Type B pancreatic cell (in vitro differentiated cells): ENCODE measurements around the gene FUT6. TPM values are rescaled to one million over a fixed set of nuclear protein-coding genes. Genes with fewer than 3 reads are reported as not detected.

Source experiments
- DNase-seq: peaks from one replicate; pipeline ENCODE4 v3.0.0; 2021; ENCODE audit warnings: mixed read lengths; ENCODE audit not compliant: unreplicated experiment; ENCODE audit errors: extremely low spot score
- H3K27ac Mint-ChIP-seq: 2 replicates; pipeline ENCODE4 v1.8.0; 2021; ENCODE audit warnings: mild to moderate bottlenecking, mixed read lengths
- H3K27me3 Mint-ChIP-seq: 2 replicates; pipeline ENCODE4 v1.8.0; 2021; ENCODE audit warnings: mixed read lengths
- H3K36me3 Mint-ChIP-seq: 2 replicates; pipeline ENCODE4 v1.8.0; 2021; ENCODE audit warnings: mixed read lengths
- H3K4me1 Mint-ChIP-seq: one replicate; pipeline ENCODE4 v1.8.0; 2021; ENCODE audit warnings: mixed read lengths; ENCODE audit not compliant: unreplicated experiment
- H3K4me3 Mint-ChIP-seq: 2 replicates; pipeline ENCODE4 v1.8.0; 2021; ENCODE audit warnings: mild to moderate bottlenecking, mixed read lengths
- H3K9me3 Mint-ChIP-seq: 2 replicates; pipeline ENCODE4 v1.8.0; 2021; ENCODE audit warnings: mixed read lengths
- CTCF ChIP-seq: fragments of 200-600 bp; sonication (generic); conservative IDR thresholded peaks from 2 replicates; pipeline ENCODE4 v1.5.0; 2021; ENCODE audit warnings: antibody characterized with exemption, mild to moderate bottlenecking
- total RNA-seq: library from RNA; stranded (reverse); gene quantifications from 2 replicates; pipeline ENCODE4 v1.2.1, GENCODE V29; 2021; ENCODE audit warnings: low replicate concordance

The FUT6 gene
- total RNA-seq, 1 donor from 2014 or later: 0.87 TPM

GRCh38 chr19:5803441-5803751, 36.1 kb downstream of the FUT6 start:
- Mint-ChIP-seq H3K9me3 (no peaks in the 10 kb centered on the region), H3K36me3 (no peaks in the 10 kb centered on the region), H3K4me1 (peaks cover 17% of the 10 kb centered on the region), H3K27me3 (peaks cover 9% of the 10 kb centered on the region), H3K27ac (no peak overlapping the region), H3K4me3 (peak overlapping the region; percentile 65)
- no peak for TF ChIP-seq CTCF
- no peak for DNase-seq

- no peaks in the 10 kb centered on the region for H3K9me3 Mint-ChIP-seq
- peak overlapping the region; percentile 67 for H3K4me3 Mint-ChIP-seq
Observed at GRCh38 chr19:5801796-5802619, 37.5 kb downstream of the FUT6 start.

GRCh38 chr19:5800361-5801270, 38.9 kb downstream of the FUT6 start:
- no peak for TF ChIP-seq CTCF

More at GRCh38 chr19:5801796-5802619, 37.5 kb downstream of the FUT6 start:
- DNase-seq: no peak
- Mint-ChIP-seq H3K27me3 (peaks cover 9% of the 10 kb centered on the region), H3K27ac (no peak overlapping the region), H3K4me1 (peaks cover 16% of the 10 kb centered on the region), H3K36me3 (no peaks in the 10 kb centered on the region)
- TF ChIP-seq CTCF: no peak

GRCh38 chr19:5799247-5800241, 40.0 kb downstream of the FUT6 start:
- peaks cover 9% of the 10 kb centered on the region for H3K27me3 Mint-ChIP-seq
- H3K27ac Mint-ChIP-seq: no peak overlapping the region
- H3K9me3 Mint-ChIP-seq: no peaks in the 10 kb centered on the region
- peaks cover 10% of the 10 kb centered on the region for H3K4me1 Mint-ChIP-seq
- no peak overlapping the region for H3K4me3 Mint-ChIP-seq
- no peak for TF ChIP-seq CTCF
- DNase-seq: no peak
- no peaks in the 10 kb centered on the region for H3K36me3 Mint-ChIP-seq

More at GRCh38 chr19:5800361-5801270, 38.9 kb downstream of the FUT6 start:
- peaks cover 10% of the 10 kb centered on the region for H3K4me1 Mint-ChIP-seq
- DNase-seq: no peak
- no peak overlapping the region for H3K27ac Mint-ChIP-seq
- H3K27me3 Mint-ChIP-seq: peaks cover 9% of the 10 kb centered on the region
- no peaks in the 10 kb centered on the region for H3K36me3 Mint-ChIP-seq
- no peaks in the 10 kb centered on the region for H3K9me3 Mint-ChIP-seq
- no peak overlapping the region for H3K4me3 Mint-ChIP-seq

GRCh38 chr19:5798244-5798643, 41.3 kb downstream of the FUT6 start:
- Mint-ChIP-seq H3K36me3 (no peaks in the 10 kb centered on the region), H3K9me3 (no peaks in the 10 kb centered on the region), H3K27me3 (peaks cover 3% of the 10 kb centered on the region), H3K4me1 (peaks cover 10% of the 10 kb centered on the region), H3K4me3 (no peak overlapping the region), H3K27ac (no peak overlapping the region)
- no peak for DNase-seq
- no peak for TF ChIP-seq CTCF
